ENCODE data around the gene MAP4K1. TPM values are rescaled to one million over a fixed set of nuclear protein-coding genes. Genes with fewer than 3 reads are reported as not detected.
"Not testable (repeated sequence)": the region's sequence is repeated elsewhere in the genome, so short reads cannot be mapped to it uniquely, and the experiment has no call there.

The MAP4K1 gene
- total and polyA plus RNA-seq, 5 experiments from 2014 or later = 85.0 to 228 (median 113) TPM

DNA sequence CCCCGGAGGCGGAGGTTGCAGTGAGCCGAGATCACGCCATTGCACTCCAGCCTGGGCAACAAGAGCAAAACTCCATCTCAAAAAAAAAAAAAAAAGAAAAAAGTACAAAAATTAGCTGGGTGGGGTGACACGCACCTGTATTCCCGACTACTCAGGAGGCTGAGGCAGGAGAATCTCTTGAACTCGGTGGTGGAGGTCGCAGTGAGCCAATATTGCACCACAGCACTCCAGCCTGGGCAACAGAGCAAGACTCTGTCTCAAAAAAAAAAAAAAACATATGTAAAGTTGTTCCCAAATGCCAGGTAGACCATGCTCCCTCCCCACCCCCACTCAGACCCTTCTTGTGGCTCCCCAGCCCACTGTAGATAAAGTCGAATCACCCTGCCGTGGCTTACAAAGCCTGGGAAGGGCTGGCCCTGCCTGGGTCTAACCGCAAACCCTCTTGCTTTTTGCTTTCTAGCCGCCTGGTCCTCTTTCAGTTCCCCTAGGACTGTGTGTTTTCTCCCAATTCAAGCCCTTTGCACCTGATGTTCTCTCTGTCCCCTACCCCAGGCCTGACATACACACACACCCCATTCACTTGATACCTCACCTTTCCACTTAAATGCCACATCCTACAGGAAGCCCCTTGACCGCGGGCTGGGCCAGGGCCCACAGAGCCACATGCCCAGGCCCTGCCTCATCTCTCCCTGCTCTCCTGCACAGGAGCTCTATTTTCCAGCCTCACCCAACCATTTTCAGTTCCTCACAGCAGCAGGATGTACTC is 34.4 kb downstream of the MAP4K1 start:
- Mint-ChIP-seq H3K4me3 (no peak overlapping the region), H3K4me1 (peaks cover 6 to 10% (median 9%) of the 10 kb centered on the region in 4 donors), H3K27me3 (no peaks in the 10 kb centered on the region), H3K36me3 (peaks cover 5 to 16% (median 8%) of the 10 kb centered on the region in 3 donors), H3K27ac (peak overlapping the region in 1 of 10 donors; percentile 82), H3K9me3 (no peaks in the 10 kb centered on the region)
- no peak for DNase-seq
- POLR2A ChIA-PET = no interaction called here
- no peak for ATAC-seq

DNA sequence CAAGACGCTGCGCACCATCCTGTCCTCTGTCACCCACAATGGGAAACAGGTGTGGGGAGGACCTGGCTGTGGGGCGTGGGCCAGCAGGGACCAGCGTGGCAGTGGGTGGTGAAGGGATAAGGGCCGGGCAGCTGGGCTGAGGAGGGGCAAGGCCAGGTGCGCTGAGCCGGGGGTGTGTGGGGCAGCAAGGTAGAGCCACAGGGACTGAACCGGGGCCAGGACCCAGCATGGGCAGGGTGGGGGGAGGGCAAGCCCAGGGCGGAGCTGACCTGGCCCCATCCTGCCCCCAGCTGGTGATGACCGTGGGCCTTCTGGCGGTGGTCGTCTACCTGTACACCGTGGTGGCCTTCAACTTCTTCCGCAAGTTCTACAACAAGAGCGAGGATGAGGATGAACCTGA is 37.7 kb downstream of the MAP4K1 start:
- Mint-ChIP-seq H3K4me1 (peaks cover 6 to 10% (median 8%) of the 10 kb centered on the region in 4 donors), H3K36me3 (no peaks in the 10 kb centered on the region), H3K9me3 (no peaks in the 10 kb centered on the region), H3K27ac (peak overlapping the region in 1 of 10 donors; percentile 61), H3K4me3 (no peak overlapping the region), H3K27me3 (no peaks in the 10 kb centered on the region)
- POLR2A ChIA-PET = no interaction called here
- DNase-seq (no peak), ATAC-seq (no peak)

DNA sequence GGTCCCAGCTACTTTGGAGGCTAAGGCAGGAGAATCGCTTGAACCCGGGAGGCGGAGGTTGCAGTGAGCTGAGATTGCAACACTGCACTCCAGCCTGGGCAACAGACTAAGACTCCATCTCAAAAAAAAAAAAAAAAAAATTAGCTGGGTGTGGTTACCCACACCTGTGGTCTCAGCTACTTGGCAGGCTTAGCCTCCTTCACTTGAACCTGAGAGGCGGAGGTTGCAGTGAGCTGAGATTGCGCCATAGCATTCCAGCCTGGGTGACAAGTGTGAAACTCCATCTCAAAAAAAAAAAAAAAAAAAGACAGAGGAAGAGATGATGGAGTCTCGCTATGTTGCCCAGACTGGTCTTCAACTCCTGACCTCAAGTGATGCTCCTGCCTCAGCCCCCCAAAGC is 38.4 kb downstream of the MAP4K1 start:
- H3K4me1 Mint-ChIP-seq, H3K9me3 Mint-ChIP-seq, DNase-seq, H3K36me3 Mint-ChIP-seq, H3K4me3 Mint-ChIP-seq, H3K27me3 Mint-ChIP-seq: not testable (repeated sequence)
- H3K27ac Mint-ChIP-seq = peak overlapping the region in 1 of 10 donors; percentile 61
- peak; percentile 38 to 39 for ATAC-seq
- POLR2A ChIA-PET = interaction anchor here (0.6 kb wide), 1 partner anchor 59 kb away, joined by 3 read pairs; no protein-coding TSS in a partner anchor

DNA sequence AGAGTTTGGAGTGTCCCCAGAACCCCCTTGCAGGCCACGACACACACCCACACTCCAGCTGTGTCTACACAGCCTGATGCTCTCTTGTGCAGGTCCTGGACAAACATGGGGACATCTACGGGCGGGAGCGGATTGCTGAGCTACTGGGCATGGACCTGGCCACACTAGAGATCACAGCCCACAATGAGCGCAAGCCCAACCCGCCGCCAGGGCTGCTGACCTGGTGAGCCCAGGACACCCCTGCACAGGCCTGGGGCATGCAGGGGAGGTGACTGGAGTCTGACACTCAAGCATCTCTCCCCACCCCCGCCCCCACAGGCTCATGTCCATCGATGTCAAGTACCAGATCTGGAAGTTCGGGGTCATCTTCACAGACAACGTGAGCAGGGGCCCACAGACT is 39.9 kb downstream of the MAP4K1 start:
- H3K4me3 Mint-ChIP-seq = no peak overlapping the region
- ATAC-seq (no peak), DNase-seq (no peak)
- no peaks in the 10 kb centered on the region for H3K36me3 Mint-ChIP-seq
- no peaks in the 10 kb centered on the region for H3K9me3 Mint-ChIP-seq
- H3K27ac Mint-ChIP-seq = no peak overlapping the region
- H3K4me1 Mint-ChIP-seq = peaks cover 2 to 6% (median 5%) of the 10 kb centered on the region in 4 donors
- no peaks in the 10 kb centered on the region for H3K27me3 Mint-ChIP-seq
- POLR2A ChIA-PET = no interaction called here

DNA sequence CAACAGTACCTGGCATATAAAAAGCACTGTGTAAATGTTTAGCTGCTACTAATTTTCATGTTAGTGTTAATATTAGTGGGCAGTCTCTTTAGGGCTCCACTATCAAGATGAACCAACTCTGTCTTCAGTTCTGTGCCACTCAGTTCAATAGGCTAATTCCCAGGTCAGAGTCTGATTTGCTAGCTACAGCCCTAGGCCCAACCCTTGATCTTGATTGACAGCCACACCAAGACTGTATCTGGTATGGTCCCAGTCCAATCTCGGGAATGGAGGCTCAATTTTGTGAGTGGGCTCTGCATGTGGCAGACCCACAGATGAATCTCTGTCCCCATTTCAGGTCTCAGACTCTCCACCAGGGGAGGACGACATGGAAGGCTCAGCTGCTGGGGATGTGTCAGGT is 46.1 kb downstream of the MAP4K1 start:
- Mint-ChIP-seq H3K4me3 (no peak overlapping the region), H3K9me3 (no peaks in the 10 kb centered on the region), H3K36me3 (no peaks in the 10 kb centered on the region), H3K27me3 (peaks cover 2 to 16% (median 3%) of the 10 kb centered on the region in 5 donors), H3K27ac (peak overlapping the region in 1 of 10 donors; percentile 22), H3K4me1 (no peaks in the 10 kb centered on the region)
- ATAC-seq (no peak), DNase-seq (no peak)
- POLR2A ChIA-PET = no interaction called here

DNA sequence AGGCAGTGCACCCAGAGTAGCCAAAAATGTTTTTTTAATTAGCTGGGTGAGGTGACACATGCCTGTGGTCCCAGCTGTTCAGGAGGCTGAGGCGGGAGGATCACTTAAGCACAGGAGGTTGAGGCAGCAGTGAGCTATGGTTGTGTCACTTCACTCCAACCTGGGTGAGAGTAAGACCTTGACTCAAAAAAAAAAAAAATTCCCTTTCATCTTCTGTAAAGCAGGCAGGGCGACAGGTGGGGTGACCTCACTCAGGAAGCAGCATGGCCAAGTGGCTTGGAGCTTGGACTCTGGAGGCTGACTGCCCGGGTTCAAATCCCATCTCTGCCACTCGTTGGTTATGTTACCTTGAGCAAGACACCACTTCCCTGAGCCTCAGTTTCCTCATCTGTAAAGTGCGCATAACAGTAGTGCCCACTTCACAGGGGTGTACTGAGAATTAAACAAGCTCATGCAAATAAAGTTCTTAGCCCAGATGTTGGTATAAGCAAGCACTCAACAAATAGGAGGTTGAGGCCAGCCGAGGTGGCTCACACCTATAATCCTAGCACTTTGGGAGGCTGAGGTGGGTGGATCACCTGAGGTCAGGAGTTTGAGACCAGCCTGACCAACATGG is 48.3 kb downstream of the MAP4K1 start:
- no peak for ATAC-seq
- Mint-ChIP-seq H3K27me3 (peaks cover 5 to 31% (median 7%) of the 10 kb centered on the region in 5 donors), H3K4me3 (no peak overlapping the region), H3K4me1 (peaks cover 3 to 7% (median 6%) of the 10 kb centered on the region in 4 donors), H3K27ac (no peak overlapping the region), H3K36me3 (no peaks in the 10 kb centered on the region), H3K9me3 (no peaks in the 10 kb centered on the region)
- POLR2A ChIA-PET = no interaction called here
- DNase-seq = no peak

DNA sequence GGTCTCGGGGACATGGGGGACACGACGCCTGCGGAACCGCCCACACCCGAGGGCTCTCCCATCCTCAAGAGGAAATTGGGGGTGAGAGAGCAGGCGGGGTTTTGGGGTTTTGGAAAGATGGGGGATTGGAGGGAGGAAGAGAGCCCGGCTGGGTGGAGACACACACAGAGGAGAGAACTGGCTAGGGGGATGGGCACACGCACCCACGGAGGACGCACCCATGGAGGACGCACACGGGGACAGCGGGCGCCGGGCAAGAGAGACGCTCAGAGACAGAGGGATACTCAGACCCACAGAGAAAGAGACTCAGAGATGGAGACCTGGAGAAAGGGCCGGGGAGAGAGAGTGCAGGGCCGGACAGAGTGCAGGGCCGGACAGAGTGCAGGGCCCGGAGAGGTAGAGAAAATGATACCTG is 52.1 kb downstream of the MAP4K1 start:
- no peak for ATAC-seq
- Mint-ChIP-seq H3K27ac (peak overlapping the region in 2 of 10 donors; percentile 53 to 68), H3K36me3 (no peaks in the 10 kb centered on the region), H3K4me3 (peak overlapping the region; percentile 45 to 85 (median 73)), H3K4me1 (peaks cover 7 to 19% (median 8%) of the 10 kb centered on the region in 4 donors), H3K27me3 (peaks cover 11 to 56% (median 25%) of the 10 kb centered on the region in 5 donors), H3K9me3 (peaks cover 0 to 1% (median 0%) of the 10 kb centered on the region in 9 donors)
- POLR2A ChIA-PET = no interaction called here
- no peak for DNase-seq

DNA sequence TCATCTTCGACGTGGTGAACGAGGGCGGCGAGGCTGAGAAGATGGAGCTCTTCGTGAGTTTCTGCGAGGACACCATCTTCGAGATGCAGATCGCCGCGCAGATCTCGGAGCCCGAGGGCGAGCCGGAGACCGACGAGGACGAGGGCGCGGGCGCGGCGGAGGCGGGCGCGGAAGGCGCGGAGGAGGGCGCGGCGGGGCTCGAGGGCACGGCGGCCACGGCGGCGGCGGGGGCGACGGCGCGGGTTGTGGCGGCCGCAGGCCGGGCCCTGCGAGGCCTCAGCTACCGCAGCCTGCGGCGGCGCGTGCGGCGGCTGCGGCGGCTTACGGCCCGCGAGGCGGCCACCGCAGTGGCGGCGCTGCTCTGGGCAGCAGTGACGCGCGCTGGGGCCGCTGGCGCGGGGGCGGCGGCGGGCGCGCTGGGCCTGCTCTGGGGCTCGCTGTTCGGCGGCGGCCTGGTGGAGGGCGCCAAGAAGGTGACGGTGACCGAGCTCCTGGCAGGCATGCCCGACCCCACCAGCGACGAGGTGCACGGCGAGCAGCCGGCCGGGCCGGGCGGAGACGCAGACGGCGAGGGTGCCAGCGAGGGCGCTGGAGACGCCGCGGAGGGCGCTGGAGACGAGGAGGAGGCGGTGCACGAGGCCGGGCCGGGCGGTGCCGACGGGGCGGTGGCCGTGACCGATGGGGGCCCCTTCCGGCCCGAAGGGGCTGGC is 52.6 kb downstream of the MAP4K1 start:
- Mint-ChIP-seq H3K36me3 (no peaks in the 10 kb centered on the region), H3K4me3 (peak overlapping the region in 9 of 10 donors; percentile 49 to 82 (median 72)), H3K27me3 (peaks cover 11 to 57% (median 25%) of the 10 kb centered on the region in 5 donors), H3K27ac (no peak overlapping the region), H3K9me3 (peaks cover 0 to 1% (median 0%) of the 10 kb centered on the region in 9 donors), H3K4me1 (peaks cover 7 to 20% (median 8%) of the 10 kb centered on the region in 4 donors)
- POLR2A ChIA-PET = no interaction called here
- DNase-seq = no peak
- ATAC-seq = peak; percentile 32 to 63

DNA sequence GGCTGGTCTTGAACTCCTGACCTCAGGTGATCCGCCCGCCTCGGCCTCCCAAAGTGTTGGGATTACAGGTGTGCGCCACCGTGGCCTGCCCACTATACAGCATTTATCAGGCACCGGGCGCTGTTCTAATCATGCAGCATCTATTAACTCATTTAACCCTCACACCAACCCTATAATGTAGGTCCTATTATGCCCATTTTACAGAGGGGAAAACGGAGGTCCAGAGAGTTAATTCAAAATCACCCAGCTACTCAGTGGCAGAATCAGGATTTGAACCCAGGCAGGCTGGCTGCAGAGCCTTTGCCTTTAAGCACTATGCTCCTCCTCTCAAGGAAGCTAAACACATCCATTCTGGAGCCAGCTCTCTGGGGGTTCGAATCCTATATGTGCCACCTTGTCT is 54.3 kb downstream of the MAP4K1 start:
- Mint-ChIP-seq H3K4me3 (no peak overlapping the region), H3K4me1 (peaks cover 7 to 29% (median 9%) of the 10 kb centered on the region in 4 donors), H3K27me3 (peaks cover 11 to 64% (median 25%) of the 10 kb centered on the region in 5 donors), H3K27ac (no peak overlapping the region), H3K9me3 (peaks cover 0 to 1% (median 0%) of the 10 kb centered on the region in 9 donors), H3K36me3 (no peaks in the 10 kb centered on the region)
- POLR2A ChIA-PET = no interaction called here
- no peak for ATAC-seq
- DNase-seq = no peak

DNA sequence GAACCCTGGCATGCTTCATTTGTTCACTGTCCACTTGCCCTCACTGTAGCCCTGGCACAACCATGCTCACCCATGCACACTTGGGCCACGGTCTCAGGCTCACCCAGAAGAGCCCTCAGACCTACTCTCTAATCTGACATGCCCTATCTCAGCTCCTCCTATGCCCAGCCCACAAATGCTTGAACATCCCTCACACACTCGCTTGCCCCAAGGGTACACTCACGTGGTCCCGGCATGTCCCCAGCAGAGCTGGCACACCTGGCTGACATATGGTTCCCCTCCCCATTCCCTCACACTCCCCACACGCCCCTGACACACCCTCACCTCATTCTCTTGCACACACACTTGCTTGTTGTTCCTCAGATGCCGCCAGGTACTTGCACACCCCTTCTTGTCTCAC is 55.7 kb downstream of the MAP4K1 start:
- Mint-ChIP-seq H3K36me3 (no peaks in the 10 kb centered on the region), H3K27me3 (peaks cover 12 to 52% (median 22%) of the 10 kb centered on the region in 5 donors), H3K4me1 (peaks cover 7 to 33% (median 11%) of the 10 kb centered on the region in 4 donors), H3K27ac (no peak overlapping the region), H3K4me3 (no peak overlapping the region), H3K9me3 (peaks cover 0 to 2% (median 0%) of the 10 kb centered on the region in 9 donors)
- DNase-seq (no peak), ATAC-seq (no peak)
- POLR2A ChIA-PET = no interaction called here

DNA sequence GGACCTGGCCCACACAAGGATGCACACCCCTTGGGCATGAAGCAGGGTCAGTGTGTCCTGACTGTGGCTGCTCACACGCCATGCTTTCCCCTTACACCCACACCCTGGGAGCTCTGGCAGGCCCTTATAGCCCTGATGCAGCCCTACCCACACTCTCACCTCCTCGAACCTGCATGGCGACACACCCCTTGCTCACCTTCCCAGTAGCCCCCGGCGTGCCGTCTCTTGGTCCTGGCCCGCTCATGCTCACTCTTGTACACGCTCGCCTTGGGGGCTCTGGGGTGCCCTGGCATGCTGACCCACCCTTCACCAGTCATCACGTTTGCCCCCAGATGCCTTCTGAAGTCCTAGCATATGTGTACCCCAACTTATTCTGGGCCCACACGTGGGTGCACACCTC is 56.1 kb downstream of the MAP4K1 start:
- no peak for DNase-seq
- H3K36me3 Mint-ChIP-seq = no peaks in the 10 kb centered on the region
- no peak overlapping the region for H3K4me3 Mint-ChIP-seq
- peak overlapping the region in 1 of 10 donors; percentile 44 for H3K27ac Mint-ChIP-seq
- peaks cover 12 to 52% (median 22%) of the 10 kb centered on the region in 5 donors for H3K27me3 Mint-ChIP-seq
- peaks cover 0 to 2% (median 0%) of the 10 kb centered on the region in 9 donors for H3K9me3 Mint-ChIP-seq
- POLR2A ChIA-PET = no interaction called here
- H3K4me1 Mint-ChIP-seq = peaks cover 7 to 36% (median 11%) of the 10 kb centered on the region in 4 donors
- no peak for ATAC-seq

DNA sequence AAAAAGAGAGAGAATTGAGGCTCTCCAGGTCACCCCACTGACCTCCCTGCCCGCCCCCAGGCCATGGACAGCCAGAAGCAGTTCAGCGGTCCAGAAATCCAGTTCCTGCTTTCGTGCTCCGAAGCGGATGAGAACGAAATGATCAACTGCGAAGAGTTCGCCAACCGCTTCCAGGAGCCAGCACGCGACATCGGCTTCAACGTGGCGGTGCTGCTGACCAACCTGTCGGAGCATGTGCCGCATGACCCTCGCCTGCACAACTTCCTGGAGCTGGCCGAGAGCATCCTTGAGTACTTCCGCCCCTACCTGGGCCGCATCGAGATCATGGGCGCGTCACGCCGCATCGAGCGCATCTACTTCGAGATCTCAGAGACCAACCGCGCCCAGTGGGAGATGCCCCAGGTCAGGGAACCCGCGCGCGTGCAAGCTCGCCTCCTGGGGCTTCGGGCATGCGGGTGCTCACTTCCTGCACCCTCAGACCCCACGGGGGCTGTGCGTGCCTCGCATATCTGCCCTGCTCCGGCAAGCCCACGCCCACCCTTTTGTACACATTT is 56.6 kb downstream of the MAP4K1 start:
- H3K27ac Mint-ChIP-seq = no peak overlapping the region
- peaks cover 7 to 37% (median 11%) of the 10 kb centered on the region in 4 donors for H3K4me1 Mint-ChIP-seq
- peaks cover 0 to 2% (median 0%) of the 10 kb centered on the region in 9 donors for H3K9me3 Mint-ChIP-seq

More for the DNA sequence above, 56.6 kb downstream of the MAP4K1 start:
- POLR2A ChIA-PET = no interaction called here
- Mint-ChIP-seq H3K4me3 (no peak overlapping the region), H3K27me3 (peaks cover 12 to 54% (median 22%) of the 10 kb centered on the region in 5 donors), H3K36me3 (no peaks in the 10 kb centered on the region)
- no peak for ATAC-seq
- no peak for DNase-seq

All from naive thymus-derived CD8-positive, alpha-beta T cell (primary cell).